Ectodermal cell (in vitro differentiated cells): Measurements from ENCODE around the gene GAB4.
"Not testable (repeated sequence)": the region's sequence is repeated elsewhere in the genome, so short reads cannot be mapped to it uniquely, and the experiment has no call there.

Source experiments
- H3K27ac ChIP-seq: 2 replicates; pipeline ENCODE4 v1.7.0; 2013; ENCODE audit warnings: mild to moderate bottlenecking, low read depth, low read length; ENCODE audit not compliant: insufficient read depth, poor library complexity, severe bottlenecking
- H3K27me3 ChIP-seq: 2 replicates; pipeline ENCODE4 v1.7.0; 2013; ENCODE audit warnings: mild to moderate bottlenecking, low read length; ENCODE audit not compliant: insufficient read depth, control insufficient read depth, poor library complexity, severe bottlenecking
- H3K36me3 ChIP-seq: one replicate; pipeline ENCODE4 v1.7.0; 2013; ENCODE audit warnings: low read length; ENCODE audit not compliant: control insufficient read depth, insufficient read depth
- H3K4me1 ChIP-seq: one replicate; pipeline ENCODE4 v1.7.0; 2013; ENCODE audit warnings: low read length; ENCODE audit not compliant: control insufficient read depth, insufficient read depth
- H3K4me3 ChIP-seq: 2 replicates; pipeline ENCODE4 v1.7.0; 2013; ENCODE audit warnings: low read depth, low read length, control low read depth; ENCODE audit not compliant: insufficient read depth
- H3K9me3 ChIP-seq: 2 replicates; pipeline ENCODE4 v1.7.0; 2013; ENCODE audit warnings: mild to moderate bottlenecking, low read length, moderate library complexity; ENCODE audit not compliant: control insufficient read depth
- WGBS, 2 experiments: methylation state at CpG; one replicate each; pipeline ENCODE4 v1.1.7; 2013; ENCODE audit warnings: missing lambda C conversion rate in 2 of 2; 5-methylcytosine and 5-hydroxymethylcytosine counted together

Gene GAB4

GRCh38 chr22:16936625-16937024 is 71.4 kb downstream of the GAB4 start:
- H3K9me3 ChIP-seq: no peaks in the 10 kb centered on the region
- WGBS, 2 experiments: 87 to 90% methylated on average over 5 of the region's 5 CpGs

GRCh38 chr22:16935209-16935608 is 72.8 kb downstream of the GAB4 start:
- Histone ChIP-seq H3K27ac (no peak overlapping the region), H3K9me3 (no peaks in the 10 kb centered on the region), H3K4me3 (no peak overlapping the region), H3K36me3 (no peaks in the 10 kb centered on the region), H3K4me1 (no peaks in the 10 kb centered on the region), H3K27me3 (no peaks in the 10 kb centered on the region)
- 75 to 81% methylated on average over 2 of the region's 4 CpGs for WGBS, 2 experiments

More at GRCh38 chr22:16936625-16937024, 71.4 kb downstream of the GAB4 start:
- Histone ChIP-seq H3K27ac (no peak overlapping the region), H3K4me3 (no peak overlapping the region), H3K36me3 (no peaks in the 10 kb centered on the region), H3K27me3 (no peaks in the 10 kb centered on the region), H3K4me1 (no peaks in the 10 kb centered on the region)

- Histone ChIP-seq H3K27ac (no peak overlapping the region), H3K27me3 (no peaks in the 10 kb centered on the region), H3K9me3 (no peaks in the 10 kb centered on the region), H3K36me3 (no peaks in the 10 kb centered on the region), H3K4me3 (no peak overlapping the region), H3K4me1 (no peaks in the 10 kb centered on the region)
- WGBS, 2 experiments: 54 to 56% methylated on average over 7 of the region's 7 CpGs
These were observed 74.4 kb downstream of the GAB4 start for GRCh38 chr22:16933291-16934282.

- no peaks in the 10 kb centered on the region for H3K27me3 ChIP-seq
- no peaks in the 10 kb centered on the region for H3K4me1 ChIP-seq
- no peak overlapping the region for H3K27ac ChIP-seq
- H3K4me3 ChIP-seq: no peak overlapping the region
- H3K9me3 ChIP-seq: peaks cover 2% of the 10 kb centered on the region
- WGBS, 2 experiments: 65 to 66% methylated on average over 3 of the region's 3 CpGs
- no peaks in the 10 kb centered on the region for H3K36me3 ChIP-seq
These were observed 75.4 kb downstream of the GAB4 start for GRCh38 chr22:16932577-16932976.

- H3K9me3 ChIP-seq: peaks cover 2% of the 10 kb centered on the region
- no peak overlapping the region for H3K27ac ChIP-seq
- H3K4me1 ChIP-seq: no peaks in the 10 kb centered on the region
- no peaks in the 10 kb centered on the region for H3K27me3 ChIP-seq
- no peaks in the 10 kb centered on the region for H3K36me3 ChIP-seq
- 72 to 88% methylated on average over 2 to 4 of the region's 4 CpGs for WGBS, 2 experiments
- no peak overlapping the region for H3K4me3 ChIP-seq
These were observed 82.5 kb downstream of the GAB4 start for GRCh38 chr22:16925407-16925966.

- no peak overlapping the region for H3K4me3 ChIP-seq
- H3K36me3 ChIP-seq: no peaks in the 10 kb centered on the region
- no peaks in the 10 kb centered on the region for H3K27me3 ChIP-seq
- H3K4me1 ChIP-seq: no peaks in the 10 kb centered on the region
- 0% methylated on average over 1 of the region's 1 CpG; no CpG with 5 or more reads in 1 of the 2 experiments for WGBS, 2 experiments
- no peak overlapping the region for H3K27ac ChIP-seq
- no peaks in the 10 kb centered on the region for H3K9me3 ChIP-seq
These were observed 85.3 kb downstream of the GAB4 start for GRCh38 chr22:16922706-16923105.

GRCh38 chr22:16922076-16922475 is 85.9 kb downstream of the GAB4 start:
- H3K36me3 ChIP-seq: no peaks in the 10 kb centered on the region
- no peak overlapping the region for H3K4me3 ChIP-seq
- H3K27ac ChIP-seq: no peak overlapping the region
- WGBS, 2 experiments: 66 to 88% methylated on average over 2 of the region's 2 CpGs
- no peaks in the 10 kb centered on the region for H3K27me3 ChIP-seq
- no peaks in the 10 kb centered on the region for H3K9me3 ChIP-seq
- H3K4me1 ChIP-seq: no peaks in the 10 kb centered on the region

- H3K36me3 ChIP-seq: no peaks in the 10 kb centered on the region
- WGBS, 2 experiments: 46 to 50% methylated on average over 16 of the region's 16 CpGs
- no peak overlapping the region for H3K4me3 ChIP-seq
- no peak overlapping the region for H3K27ac ChIP-seq
- H3K4me1 ChIP-seq: no peaks in the 10 kb centered on the region
- no peaks in the 10 kb centered on the region for H3K27me3 ChIP-seq
- no peaks in the 10 kb centered on the region for H3K9me3 ChIP-seq
These were observed 90.6 kb downstream of the GAB4 start for GRCh38 chr22:16917144-16918003.

- Histone ChIP-seq H3K36me3 (no peaks in the 10 kb centered on the region), H3K9me3 (no peaks in the 10 kb centered on the region), H3K4me3 (no peak overlapping the region), H3K27ac (no peak overlapping the region), H3K27me3 (no peaks in the 10 kb centered on the region), H3K4me1 (no peaks in the 10 kb centered on the region)
- WGBS, 2 experiments: 58 to 90% methylated on average over 1 to 2 of the region's 2 CpGs
These were observed 92.3 kb downstream of the GAB4 start for GRCh38 chr22:16915701-16916100.

- H3K36me3 ChIP-seq, H3K4me3 ChIP-seq, H3K9me3 ChIP-seq, H3K4me1 ChIP-seq, H3K27me3 ChIP-seq, H3K27ac ChIP-seq: not testable (repeated sequence)
- 70 to 91% methylated on average over 1 of the region's 1 CpG for WGBS, 2 experiments
These were observed 93.1 kb downstream of the GAB4 start for GRCh38 chr22:16914911-16915310.
